Hepatocyte (in vitro differentiated cells): ENCODE results near the gene CPLX1.

ENCODE experiments used
- EZH2 ChIP-seq: fragments of 200-600 bp; sonication (generic); IDR thresholded peaks from 2 replicates; pipeline ENCODE4 v1.6.1; 2016; ENCODE audit warnings: antibody characterized with exemption, mild to moderate bottlenecking, borderline replicate concordance
- EZH2phosphoT487 ChIP-seq: fragments of 200-600 bp; sonication (generic); IDR thresholded peaks from one replicate; pipeline ENCODE4 v1.6.1; 2018; ENCODE audit warnings: antibody characterized with exemption, mild to moderate bottlenecking, low read depth, moderate library complexity; ENCODE audit not compliant: unreplicated experiment, severe bottlenecking
- TF ChIP-seq, protein P1 (sequence below): fragments of 200-600 bp; sonication (generic); IDR thresholded peaks from 2 replicates; pipeline ENCODE4 v1.5.1; 2016; ENCODE audit warnings: antibody characterized with exemption, mild to moderate bottlenecking; ENCODE audit not compliant: poor library complexity

DNA sequence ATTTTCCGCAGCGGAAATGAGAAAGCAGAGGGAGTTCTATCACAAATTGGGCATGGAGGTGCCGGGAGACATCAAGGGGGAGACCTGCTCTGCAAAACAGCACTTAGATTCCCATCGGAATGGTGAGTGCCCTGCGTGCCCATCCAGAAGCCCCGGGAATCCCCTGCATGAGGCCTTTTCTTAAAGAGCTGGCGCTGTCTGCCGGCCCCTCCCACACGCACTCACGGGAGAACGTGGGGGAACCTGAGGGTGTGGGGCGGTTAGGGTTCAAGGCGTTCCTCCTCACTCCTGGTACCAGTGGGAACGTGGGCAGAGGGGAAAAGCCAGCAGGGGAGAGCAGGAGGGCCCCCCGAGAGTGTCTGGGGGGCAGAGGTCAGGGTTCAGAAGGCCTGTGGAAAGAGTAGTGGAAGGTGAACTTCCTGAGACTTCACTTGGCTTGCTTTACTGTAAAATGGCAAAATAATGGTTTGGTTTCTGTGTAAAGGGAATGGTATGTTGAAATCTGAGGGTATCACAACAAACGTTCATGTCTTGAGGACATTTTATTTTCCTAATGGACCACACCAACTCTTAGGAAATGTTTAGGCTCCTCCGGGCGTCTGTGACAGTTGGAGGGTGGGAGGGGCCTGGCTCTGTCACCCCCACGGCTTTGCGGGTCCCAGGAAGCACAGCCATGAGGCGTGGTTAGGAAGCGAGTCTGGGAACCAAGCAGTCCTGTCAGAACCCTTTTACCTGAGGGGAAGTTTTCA, 82.3 kb downstream of the CPLX1 start:
- TF ChIP-seq, protein P1, sequence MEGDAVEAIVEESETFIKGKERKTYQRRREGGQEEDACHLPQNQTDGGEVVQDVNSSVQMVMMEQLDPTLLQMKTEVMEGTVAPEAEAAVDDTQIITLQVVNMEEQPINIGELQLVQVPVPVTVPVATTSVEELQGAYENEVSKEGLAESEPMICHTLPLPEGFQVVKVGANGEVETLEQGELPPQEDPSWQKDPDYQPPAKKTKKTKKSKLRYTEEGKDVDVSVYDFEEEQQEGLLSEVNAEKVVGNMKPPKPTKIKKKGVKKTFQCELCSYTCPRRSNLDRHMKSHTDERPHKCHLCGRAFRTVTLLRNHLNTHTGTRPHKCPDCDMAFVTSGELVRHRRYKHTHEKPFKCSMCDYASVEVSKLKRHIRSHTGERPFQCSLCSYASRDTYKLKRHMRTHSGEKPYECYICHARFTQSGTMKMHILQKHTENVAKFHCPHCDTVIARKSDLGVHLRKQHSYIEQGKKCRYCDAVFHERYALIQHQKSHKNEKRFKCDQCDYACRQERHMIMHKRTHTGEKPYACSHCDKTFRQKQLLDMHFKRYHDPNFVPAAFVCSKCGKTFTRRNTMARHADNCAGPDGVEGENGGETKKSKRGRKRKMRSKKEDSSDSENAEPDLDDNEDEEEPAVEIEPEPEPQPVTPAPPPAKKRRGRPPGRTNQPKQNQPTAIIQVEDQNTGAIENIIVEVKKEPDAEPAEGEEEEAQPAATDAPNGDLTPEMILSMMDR = no peak
- TF ChIP-seq EZH2 (no peak), EZH2phosphoT487 (no peak)
